Colonic mucosa (tissue), 4 donors: ENCODE measurements around the gene CLEC11A. TPM values are rescaled to one million over a fixed set of nuclear protein-coding genes. Genes with fewer than 3 reads are reported as not detected.
"Not testable (repeated sequence)": the region's sequence is repeated elsewhere in the genome, so short reads cannot be mapped to it uniquely, and the experiment has no call there.

Experiments
- DNase-seq: peaks from one replicate; pipeline ENCODE4 v3.0.0-alpha.2; 2020
- H3K27ac ChIP-seq: fragments of 200-600 bp; one replicate; pipeline ENCODE4 v1.8.0; 2021
- H3K27me3 ChIP-seq: fragments of 200-600 bp; one replicate; pipeline ENCODE4 v1.8.0; 2021
- H3K36me3 ChIP-seq: fragments of 200-600 bp; one replicate; pipeline ENCODE4 v1.8.0; 2021
- H3K4me1 ChIP-seq: fragments of 200-600 bp; one replicate; pipeline ENCODE4 v1.8.0; 2021; ENCODE audit warnings: mild to moderate bottlenecking
- H3K4me3 ChIP-seq: fragments of 200-600 bp; one replicate; pipeline ENCODE4 v1.8.0; 2021
- H3K9ac ChIP-seq, 2 donors: one replicate each; pipeline ENCODE4 v1.7.0; 2013; ENCODE audit warnings: control low read depth in 2 of 2, low read depth in 2 of 2, low read length in 2 of 2
- H3K9me3 ChIP-seq: fragments of 200-600 bp; one replicate; pipeline ENCODE4 v1.8.0; 2021
- intact Hi-C: fragments of 100-400 bp; cut with DNase I; formaldehyde crosslinking; loops from one replicate; pipeline ENCODE4 v1.14.1; 2022
- total RNA-seq, 2 donors: library from RNA; stranded (reverse); fragmentation: NEBNext Ultra II Directional in 1 of 2; extraction: Animal tissue kit (Norgen Biotek cat#: 25700) in 1 of 2; gene quantifications; one replicate each; pipeline ENCODE4 v1.2.1, GENCODE V29; 2021
- TF ChIP-seq, protein P1 (sequence below): fragments of 200-600 bp; IDR thresholded peaks from one replicate; pipeline ENCODE4 v1.8.0; 2022; ENCODE audit warnings: antibody characterized with exemption, mild to moderate bottlenecking
- donor health status: healthy.
- donor health status: DM: no; HTN: no; CAD: no.
- donor health status: DM: no; HTN: no; CAD: no.

CLEC11A gene
- total RNA-seq, 2 donors from 2014 or later: 4.5 to 5.1 TPM

DNA sequence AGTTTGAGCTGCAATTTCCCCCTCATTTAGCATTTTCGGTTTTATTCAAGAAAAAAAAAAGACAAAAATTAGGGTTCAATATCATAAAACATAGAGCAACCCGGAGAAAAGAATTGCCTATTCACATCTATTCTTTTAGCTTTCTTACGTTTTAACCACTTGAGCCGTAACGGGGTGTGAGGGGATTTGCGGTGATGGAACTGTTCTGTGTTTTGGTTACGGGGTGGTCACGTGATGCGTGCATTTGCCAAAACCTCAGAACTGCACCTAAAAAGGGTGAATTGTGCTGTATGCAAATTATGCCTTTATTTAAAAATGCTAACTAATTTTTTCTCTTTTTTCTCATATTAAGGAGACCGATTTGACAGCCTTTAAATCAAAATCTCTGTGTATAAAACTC is 22.1 kb downstream of the CLEC11A start:
- TF ChIP-seq, protein P1, sequence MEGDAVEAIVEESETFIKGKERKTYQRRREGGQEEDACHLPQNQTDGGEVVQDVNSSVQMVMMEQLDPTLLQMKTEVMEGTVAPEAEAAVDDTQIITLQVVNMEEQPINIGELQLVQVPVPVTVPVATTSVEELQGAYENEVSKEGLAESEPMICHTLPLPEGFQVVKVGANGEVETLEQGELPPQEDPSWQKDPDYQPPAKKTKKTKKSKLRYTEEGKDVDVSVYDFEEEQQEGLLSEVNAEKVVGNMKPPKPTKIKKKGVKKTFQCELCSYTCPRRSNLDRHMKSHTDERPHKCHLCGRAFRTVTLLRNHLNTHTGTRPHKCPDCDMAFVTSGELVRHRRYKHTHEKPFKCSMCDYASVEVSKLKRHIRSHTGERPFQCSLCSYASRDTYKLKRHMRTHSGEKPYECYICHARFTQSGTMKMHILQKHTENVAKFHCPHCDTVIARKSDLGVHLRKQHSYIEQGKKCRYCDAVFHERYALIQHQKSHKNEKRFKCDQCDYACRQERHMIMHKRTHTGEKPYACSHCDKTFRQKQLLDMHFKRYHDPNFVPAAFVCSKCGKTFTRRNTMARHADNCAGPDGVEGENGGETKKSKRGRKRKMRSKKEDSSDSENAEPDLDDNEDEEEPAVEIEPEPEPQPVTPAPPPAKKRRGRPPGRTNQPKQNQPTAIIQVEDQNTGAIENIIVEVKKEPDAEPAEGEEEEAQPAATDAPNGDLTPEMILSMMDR: no peak
- Histone ChIP-seq H3K27ac (no peak overlapping the region), H3K27me3 (no peaks in the 10 kb centered on the region), H3K9ac (no peak overlapping the region), H3K9me3 (no peaks in the 10 kb centered on the region), H3K4me1 (no peaks in the 10 kb centered on the region), H3K4me3 (no peak overlapping the region), H3K36me3 (no peaks in the 10 kb centered on the region)
- intact Hi-C loops: no loop called here
- no peak for DNase-seq

DNA sequence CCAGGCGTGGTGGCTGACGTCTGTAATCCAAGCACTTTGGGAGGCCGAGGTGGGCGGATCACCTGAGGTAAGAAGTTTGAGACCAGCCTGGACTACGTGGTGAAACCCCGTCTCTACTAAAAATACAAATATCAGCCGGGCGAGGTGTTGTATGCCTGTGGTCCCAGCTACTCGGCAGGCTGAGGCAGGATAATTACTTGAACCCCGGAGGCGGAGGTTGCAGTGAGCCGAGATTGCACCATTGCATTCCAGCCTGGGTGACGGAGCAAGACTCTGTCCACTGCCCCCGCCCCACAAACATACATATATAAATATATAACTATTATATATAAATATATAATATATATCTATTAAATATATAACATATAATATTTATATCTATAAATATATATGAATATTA is 24.0 kb downstream of the CLEC11A start:
- H3K9ac ChIP-seq, H3K4me3 ChIP-seq, H3K36me3 ChIP-seq, DNase-seq, H3K9me3 ChIP-seq, intact Hi-C loops, H3K27me3 ChIP-seq, H3K27ac ChIP-seq, H3K4me1 ChIP-seq: not testable (repeated sequence)

DNA sequence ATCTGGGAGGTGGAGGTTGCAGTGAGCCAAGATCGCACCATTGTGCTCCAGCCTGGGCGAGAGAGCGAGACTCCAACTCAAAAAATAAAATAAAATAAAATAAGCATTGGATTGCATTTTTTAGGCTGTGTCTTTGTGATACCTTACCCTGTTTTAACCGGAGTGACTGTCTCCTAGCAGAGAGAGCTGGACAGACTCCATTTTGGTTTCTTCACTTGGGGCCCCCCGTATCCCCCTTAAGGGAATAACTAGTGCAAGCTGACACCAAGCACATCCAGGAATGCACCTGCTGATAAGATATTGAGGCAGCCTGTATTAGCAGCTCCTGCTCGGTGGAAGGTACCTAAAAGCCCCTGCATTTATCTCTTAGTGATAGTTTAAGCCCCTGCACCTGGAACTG is 26.3 kb downstream of the CLEC11A start:
- no peaks in the 10 kb centered on the region for H3K4me1 ChIP-seq
- H3K36me3 ChIP-seq: no peaks in the 10 kb centered on the region
- DNase-seq: no peak
- H3K9ac ChIP-seq: no peak overlapping the region
- intact Hi-C loops: no loop called here
- no peaks in the 10 kb centered on the region for H3K9me3 ChIP-seq
- no peaks in the 10 kb centered on the region for H3K27me3 ChIP-seq
- H3K27ac ChIP-seq: no peak overlapping the region
- TF ChIP-seq, protein P1: no peak
- no peak overlapping the region for H3K4me3 ChIP-seq

DNA sequence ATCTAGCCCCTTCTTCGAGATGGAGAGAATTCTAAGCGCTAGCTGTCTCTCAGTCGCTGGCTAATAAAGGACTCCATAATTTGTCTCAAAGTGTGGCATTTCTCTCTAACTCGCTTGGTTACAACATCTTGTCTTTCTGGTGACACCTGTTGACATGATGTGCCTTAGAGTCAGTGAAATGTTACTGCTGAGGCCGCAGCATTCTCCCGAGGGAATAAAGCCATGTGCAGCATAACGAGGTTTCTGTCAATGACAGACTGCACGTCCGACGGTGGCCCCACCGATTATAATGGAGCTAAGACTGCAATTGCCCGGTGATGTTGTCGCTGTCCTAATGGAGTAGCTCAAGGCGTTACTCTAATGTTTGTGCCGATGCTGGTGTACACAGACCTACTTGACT is 26.8 kb downstream of the CLEC11A start:
- TF ChIP-seq, protein P1: no peak
- intact Hi-C loops: no loop called here
- Histone ChIP-seq H3K36me3 (no peaks in the 10 kb centered on the region), H3K27me3 (no peaks in the 10 kb centered on the region), H3K4me1 (no peaks in the 10 kb centered on the region), H3K27ac (no peak overlapping the region), H3K9me3 (no peaks in the 10 kb centered on the region), H3K4me3 (no peak overlapping the region), H3K9ac (no peak overlapping the region)
- DNase-seq: no peak

DNA sequence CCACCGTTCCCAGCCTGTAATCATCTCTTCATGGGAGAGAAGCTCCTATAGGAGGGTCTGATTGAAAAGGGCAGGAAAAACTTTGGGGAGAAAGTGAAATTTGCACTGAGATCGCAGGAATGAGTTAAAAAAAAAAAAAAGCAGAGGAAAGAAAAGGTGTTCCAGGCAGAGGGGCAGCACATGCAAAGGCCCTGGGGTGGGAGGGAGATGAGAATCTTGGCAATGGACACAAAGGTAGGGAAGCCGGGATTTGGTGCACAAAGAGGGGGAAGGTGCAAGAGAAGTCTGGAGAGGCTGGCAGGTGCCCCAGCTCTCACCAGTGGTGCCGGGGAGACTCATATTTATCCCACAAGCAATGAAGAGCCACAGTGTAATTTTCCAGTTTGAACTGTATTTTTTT is 30.7 kb downstream of the CLEC11A start:
- H3K4me3 ChIP-seq: no peak overlapping the region
- H3K9ac ChIP-seq: no peak overlapping the region
- H3K36me3 ChIP-seq: no peaks in the 10 kb centered on the region
- H3K27ac ChIP-seq: no peak overlapping the region
- H3K4me1 ChIP-seq: no peaks in the 10 kb centered on the region
- intact Hi-C loops: no loop called here
- DNase-seq: no peak
- H3K27me3 ChIP-seq: no peaks in the 10 kb centered on the region
- H3K9me3 ChIP-seq: no peaks in the 10 kb centered on the region
- TF ChIP-seq, protein P1: no peak

DNA sequence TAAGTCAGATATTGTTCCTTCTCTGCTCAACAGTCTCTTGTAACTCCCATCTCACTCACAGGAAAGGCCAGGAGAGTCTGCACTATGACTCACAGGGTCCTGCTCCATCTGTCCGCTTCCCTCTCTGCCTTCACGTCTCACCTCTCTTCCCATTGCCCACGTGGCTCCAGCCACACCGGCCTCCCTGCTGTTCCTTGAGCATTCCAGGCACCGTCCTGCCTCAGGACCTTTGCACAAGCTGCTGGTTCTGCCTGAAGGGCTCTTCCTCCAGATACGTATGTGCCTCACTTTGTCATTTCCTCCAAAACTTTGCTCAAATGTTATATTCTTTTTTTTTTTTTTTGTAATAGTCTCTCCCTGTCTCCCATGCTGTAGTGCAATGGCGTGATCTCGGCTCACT is 33.1 kb downstream of the CLEC11A start:
- H3K4me1 ChIP-seq, intact Hi-C loops, H3K27ac ChIP-seq, H3K9ac ChIP-seq, H3K36me3 ChIP-seq, H3K27me3 ChIP-seq, H3K9me3 ChIP-seq, H3K4me3 ChIP-seq, DNase-seq: not testable (repeated sequence)

DNA sequence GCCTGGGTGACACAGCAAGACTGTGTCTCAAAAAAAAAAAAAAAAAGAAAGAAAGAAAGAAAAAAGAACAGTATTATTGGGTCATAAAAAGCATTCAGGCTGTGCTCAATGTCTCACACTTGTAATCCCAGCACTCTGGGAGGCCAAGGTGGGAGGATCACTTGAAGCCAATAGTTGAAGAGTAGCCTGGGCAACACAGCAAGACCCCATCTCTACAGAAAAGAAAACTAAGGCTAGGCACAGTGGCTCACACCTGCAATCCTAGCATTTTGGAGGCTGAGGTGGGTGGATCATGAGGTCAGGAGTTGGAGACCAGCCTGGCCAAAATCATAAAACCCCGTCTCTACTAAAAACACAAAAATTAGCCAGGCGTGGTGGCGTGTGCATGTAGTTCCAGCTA is 34.5 kb downstream of the CLEC11A start:
- H3K9ac ChIP-seq, H3K4me3 ChIP-seq, H3K4me1 ChIP-seq, DNase-seq, H3K9me3 ChIP-seq, H3K36me3 ChIP-seq, H3K27me3 ChIP-seq, H3K27ac ChIP-seq, intact Hi-C loops: not testable (repeated sequence)

DNA sequence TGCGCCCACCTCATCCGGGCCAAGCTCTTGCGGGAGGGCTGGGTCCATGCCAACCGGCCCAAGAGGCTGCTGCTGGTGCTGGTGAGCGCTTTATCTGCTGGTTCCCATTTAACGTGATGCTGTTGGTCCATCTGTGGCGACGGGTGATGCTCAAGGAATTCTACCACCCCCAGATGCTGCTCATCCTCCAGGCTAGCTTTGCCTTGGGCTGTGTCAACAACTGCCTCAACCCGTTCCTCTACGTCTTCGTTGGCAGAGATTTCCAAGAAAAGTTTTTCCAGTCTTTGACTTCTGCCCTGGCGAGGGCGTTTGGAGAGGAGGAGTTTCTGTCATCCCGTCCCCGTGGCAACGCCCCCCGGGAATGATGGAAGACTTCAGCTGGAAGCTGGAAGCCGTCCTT is 35.9 kb downstream of the CLEC11A start:
- H3K36me3 ChIP-seq, H3K4me1 ChIP-seq, H3K4me3 ChIP-seq, DNase-seq, H3K27ac ChIP-seq, H3K27me3 ChIP-seq, intact Hi-C loops, H3K9ac ChIP-seq, H3K9me3 ChIP-seq: not testable (repeated sequence)
